IPS-15b (cell line): Measurements from ENCODE around the gene NPPB.

Experiments
- H3K27me3 ChIP-seq: one replicate; pipeline ENCODE4 v1.6.1; 2013; ENCODE audit warnings: low read length; ENCODE audit not compliant: control insufficient read depth, insufficient read depth
- H3K36me3 ChIP-seq: one replicate; pipeline ENCODE4 v1.6.1; 2013; ENCODE audit warnings: low read length; ENCODE audit not compliant: control insufficient read depth, insufficient read depth
- H3K4me1 ChIP-seq: one replicate; pipeline ENCODE4 v1.6.1; 2013; ENCODE audit warnings: mild to moderate bottlenecking, low read length; ENCODE audit not compliant: control insufficient read depth, insufficient read depth
- H3K4me3 ChIP-seq: one replicate; pipeline ENCODE4 v1.5.1; 2013; ENCODE audit warnings: low read depth, low read length
- H3K9ac ChIP-seq: one replicate; pipeline ENCODE4 v1.6.1; 2013; ENCODE audit warnings: low read depth, mild to moderate bottlenecking, low read length
- H3K9me3 ChIP-seq: one replicate; pipeline ENCODE4 v1.6.1; 2013; ENCODE audit warnings: mild to moderate bottlenecking, low read length; ENCODE audit not compliant: control insufficient read depth, insufficient read depth

The NPPB gene

DNA sequence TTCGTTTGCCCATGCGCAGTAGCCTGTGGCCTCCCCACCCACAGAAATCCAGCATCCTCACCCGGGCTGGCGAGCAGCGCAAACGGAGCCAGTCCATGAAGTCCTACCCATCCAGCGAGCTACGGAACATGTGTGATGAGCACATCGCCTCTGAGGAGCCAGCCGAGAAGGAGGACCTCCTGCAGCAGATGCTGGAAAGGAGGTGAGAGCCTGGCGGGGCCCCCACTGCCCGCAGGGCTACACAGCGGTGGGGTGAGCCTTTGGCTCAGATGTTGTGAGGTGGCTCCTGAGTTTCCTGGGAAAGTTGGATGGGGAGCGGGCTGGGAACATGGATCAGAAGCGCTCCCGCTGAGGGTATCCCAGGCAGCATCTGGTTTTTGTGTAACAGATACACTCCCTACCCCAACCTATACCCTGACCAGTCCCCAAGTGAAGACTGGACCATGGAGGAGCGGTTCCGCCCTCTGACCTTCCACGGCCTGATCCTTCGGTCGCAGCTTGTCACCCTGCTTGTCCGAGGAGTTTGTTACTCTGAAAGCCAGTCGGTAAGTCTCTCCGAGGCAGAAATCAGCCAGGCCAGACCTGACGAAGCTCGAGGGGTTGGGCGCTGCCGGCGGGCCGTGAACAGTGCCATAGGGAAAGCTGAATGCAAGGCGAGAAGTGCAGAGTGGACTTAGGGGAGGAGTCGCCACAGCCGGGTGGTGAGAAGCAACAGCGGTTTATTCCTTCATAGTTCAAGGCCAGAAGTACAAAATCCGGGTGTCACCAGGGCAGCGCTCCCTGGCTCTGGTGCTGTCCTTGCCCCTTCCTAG is 21.6 kb downstream of the NPPB start:
- Histone ChIP-seq H3K9ac (no peak overlapping the region), H3K4me3 (no peak overlapping the region), H3K27me3 (no peaks in the 10 kb centered on the region), H3K36me3 (peaks cover 79% of the 10 kb centered on the region), H3K4me1 (no peaks in the 10 kb centered on the region), H3K9me3 (no peaks in the 10 kb centered on the region)

DNA sequence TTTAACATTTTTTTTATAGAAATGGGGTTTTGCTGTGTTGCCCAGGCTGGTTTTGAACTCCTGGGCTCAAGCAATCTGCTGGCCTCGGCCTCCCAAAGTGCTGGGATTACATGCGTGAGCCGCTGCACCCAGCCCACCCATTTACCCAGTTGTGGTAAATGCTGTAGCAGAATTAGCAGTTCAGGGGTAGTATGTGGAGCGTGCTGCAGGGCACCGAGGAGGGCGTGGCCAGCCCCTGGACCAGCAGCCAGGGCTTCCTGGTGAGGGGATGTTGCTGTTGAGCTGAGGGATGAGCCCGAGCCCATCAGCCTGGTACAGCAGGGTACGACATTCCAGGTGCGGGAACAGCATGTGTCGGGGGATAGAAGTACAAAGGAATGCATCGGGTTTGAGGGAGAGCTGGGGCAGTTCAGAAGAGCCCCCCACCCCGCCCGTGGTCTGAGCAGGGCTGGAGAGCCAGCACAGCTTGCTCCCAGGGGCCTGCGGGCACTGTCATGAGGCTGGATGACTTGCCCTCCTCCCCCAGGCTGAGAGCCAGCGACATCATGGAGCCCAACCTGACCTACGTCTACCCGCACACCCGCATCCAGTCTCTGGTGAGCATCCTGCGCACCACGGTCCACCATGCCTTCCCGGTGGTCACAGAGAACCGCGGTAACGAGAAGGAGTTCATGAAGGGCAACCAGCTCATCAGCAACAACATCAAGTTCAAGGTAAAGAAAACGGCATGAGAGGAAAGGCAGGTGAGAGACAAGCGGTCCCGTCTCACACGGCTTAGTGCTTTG is 23.1 kb downstream of the NPPB start:
- Histone ChIP-seq H3K9me3 (no peaks in the 10 kb centered on the region), H3K27me3 (no peaks in the 10 kb centered on the region), H3K4me3 (no peak overlapping the region), H3K36me3 (peaks cover 68% of the 10 kb centered on the region), H3K9ac (no peak overlapping the region), H3K4me1 (no peaks in the 10 kb centered on the region)

DNA sequence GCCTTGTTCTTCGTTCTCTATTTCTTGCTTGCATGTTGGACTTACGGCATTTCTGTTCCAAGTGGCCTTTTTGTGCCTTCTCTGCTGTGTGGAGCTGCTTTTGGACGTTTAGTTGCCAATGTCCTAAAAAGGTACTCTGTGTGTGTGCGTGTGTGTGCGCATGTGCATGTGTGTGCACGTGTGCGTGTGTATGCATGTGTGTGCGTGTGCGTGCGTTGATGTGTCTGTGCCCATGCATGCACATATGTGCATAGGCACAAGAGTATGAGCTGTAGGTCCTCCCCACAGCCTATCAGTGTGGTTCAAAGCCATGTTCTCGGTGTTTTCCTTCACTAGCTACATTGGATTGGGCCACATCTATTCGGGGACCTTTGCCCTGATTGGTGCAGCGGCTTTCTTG is 24.8 kb downstream of the NPPB start:
- Histone ChIP-seq H3K9me3 (no peaks in the 10 kb centered on the region), H3K4me3 (no peak overlapping the region), H3K4me1 (no peaks in the 10 kb centered on the region), H3K27me3 (no peaks in the 10 kb centered on the region), H3K36me3 (peaks cover 68% of the 10 kb centered on the region), H3K9ac (no peak overlapping the region)

DNA sequence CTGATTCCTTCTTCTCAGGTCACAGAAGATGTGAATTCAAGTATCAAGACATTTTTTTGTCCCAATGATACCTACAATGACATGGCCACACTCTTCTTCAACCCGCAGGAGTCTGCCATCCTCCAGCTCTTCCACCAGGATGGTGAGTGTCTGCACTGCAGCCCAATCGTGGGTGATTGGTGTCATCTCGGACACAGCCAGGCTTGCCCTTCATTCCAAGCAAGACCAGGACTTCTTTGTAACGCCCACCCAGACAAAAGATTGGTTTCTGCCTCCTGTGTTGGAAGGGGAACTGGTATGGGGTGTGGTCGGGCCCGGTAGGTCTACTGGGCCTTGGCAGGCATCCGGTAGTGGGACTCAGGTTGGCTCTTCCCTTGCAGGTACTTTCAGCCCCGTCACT is 25.2 kb downstream of the NPPB start:
- no peaks in the 10 kb centered on the region for H3K9me3 ChIP-seq
- H3K4me1 ChIP-seq = no peaks in the 10 kb centered on the region
- peaks cover 72% of the 10 kb centered on the region for H3K36me3 ChIP-seq
- H3K27me3 ChIP-seq = no peaks in the 10 kb centered on the region
- H3K4me3 ChIP-seq = no peak overlapping the region
- H3K9ac ChIP-seq = no peak overlapping the region

DNA sequence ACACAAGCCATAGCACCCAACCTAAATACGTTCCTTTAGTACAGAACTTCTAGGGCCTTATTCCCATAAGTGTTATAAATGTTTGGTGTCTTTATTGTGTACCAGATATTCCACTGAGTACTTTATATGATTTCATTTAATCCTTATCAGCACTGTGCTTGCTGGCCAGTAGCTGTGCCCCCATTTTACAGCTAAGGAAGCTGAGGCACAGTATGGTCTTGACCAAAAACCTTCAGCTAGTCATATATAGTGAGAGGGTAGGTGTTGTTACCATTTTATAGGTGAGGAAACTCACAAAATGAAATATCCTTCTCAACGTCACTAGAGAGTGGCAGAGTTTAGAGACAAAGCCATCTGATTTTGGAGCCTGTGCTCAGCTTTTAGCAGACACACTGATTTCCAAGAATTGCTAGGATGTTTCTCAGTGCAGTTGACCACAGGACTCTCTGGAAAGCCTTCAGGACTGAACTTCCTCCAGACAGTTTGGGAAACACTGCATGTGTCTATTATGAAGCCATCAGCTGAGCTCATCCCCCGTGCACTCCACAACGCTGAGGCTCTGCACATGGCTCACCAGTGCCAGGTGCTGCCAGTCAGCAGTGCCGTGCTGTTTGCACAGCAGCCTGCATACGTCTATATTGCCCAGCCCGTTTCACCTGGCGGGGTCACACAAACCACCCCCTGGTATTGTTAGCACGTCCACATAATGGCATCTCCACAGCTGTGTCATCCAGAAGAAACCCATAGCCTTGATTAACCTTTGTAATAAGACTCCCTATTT is 26.6 kb downstream of the NPPB start:
- H3K27me3 ChIP-seq = no peaks in the 10 kb centered on the region
- H3K4me1 ChIP-seq = no peaks in the 10 kb centered on the region
- H3K9ac ChIP-seq = no peak overlapping the region
- H3K36me3 ChIP-seq = peaks cover 62% of the 10 kb centered on the region
- H3K9me3 ChIP-seq = no peaks in the 10 kb centered on the region
- no peak overlapping the region for H3K4me3 ChIP-seq

DNA sequence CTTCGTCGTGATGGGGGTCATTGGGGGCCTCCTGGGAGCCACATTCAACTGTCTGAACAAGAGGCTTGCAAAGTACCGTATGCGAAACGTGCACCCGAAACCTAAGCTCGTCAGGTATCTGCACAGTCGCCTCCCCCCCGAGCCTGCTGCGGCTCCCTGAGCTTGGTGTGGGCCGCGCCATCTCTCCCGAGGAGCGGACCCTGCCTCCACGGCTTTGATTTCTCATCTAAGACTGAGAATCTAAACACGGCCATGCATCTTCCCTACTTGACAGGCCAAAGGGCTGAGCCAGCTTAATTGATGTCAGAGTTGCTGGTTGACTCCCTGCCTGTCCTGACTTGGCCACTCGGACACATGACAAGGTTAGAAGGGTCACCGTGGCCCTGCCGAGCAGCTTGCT is 30.2 kb downstream of the NPPB start:
- H3K9me3 ChIP-seq = no peaks in the 10 kb centered on the region
- no peaks in the 10 kb centered on the region for H3K27me3 ChIP-seq
- H3K4me1 ChIP-seq = no peaks in the 10 kb centered on the region
- H3K36me3 ChIP-seq = peaks cover 42% of the 10 kb centered on the region
- H3K4me3 ChIP-seq = no peak overlapping the region
- no peak overlapping the region for H3K9ac ChIP-seq

DNA sequence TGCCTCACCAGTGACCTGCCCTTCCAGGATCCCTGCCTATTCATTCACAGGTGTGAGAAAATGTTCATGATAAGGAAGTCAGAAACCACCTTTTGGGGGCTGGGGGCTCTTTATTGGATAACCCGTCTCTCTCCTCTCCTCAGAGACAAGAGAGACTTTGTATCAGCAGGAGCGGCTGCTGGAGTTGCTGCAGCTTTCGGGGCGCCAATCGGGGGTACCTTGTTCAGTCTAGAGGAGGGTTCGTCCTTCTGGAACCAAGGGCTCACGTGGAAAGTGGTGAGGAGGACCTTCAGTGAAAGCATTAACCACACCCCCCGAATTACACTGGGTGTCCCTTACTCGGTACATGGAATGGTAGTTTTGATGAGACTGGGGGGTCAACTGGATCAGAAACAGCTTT is 31.8 kb downstream of the NPPB start:
- no peak overlapping the region for H3K4me3 ChIP-seq
- H3K9ac ChIP-seq = no peak overlapping the region
- H3K9me3 ChIP-seq = no peaks in the 10 kb centered on the region
- H3K36me3 ChIP-seq = peaks cover 33% of the 10 kb centered on the region
- H3K27me3 ChIP-seq = no peaks in the 10 kb centered on the region
- H3K4me1 ChIP-seq = no peaks in the 10 kb centered on the region

DNA sequence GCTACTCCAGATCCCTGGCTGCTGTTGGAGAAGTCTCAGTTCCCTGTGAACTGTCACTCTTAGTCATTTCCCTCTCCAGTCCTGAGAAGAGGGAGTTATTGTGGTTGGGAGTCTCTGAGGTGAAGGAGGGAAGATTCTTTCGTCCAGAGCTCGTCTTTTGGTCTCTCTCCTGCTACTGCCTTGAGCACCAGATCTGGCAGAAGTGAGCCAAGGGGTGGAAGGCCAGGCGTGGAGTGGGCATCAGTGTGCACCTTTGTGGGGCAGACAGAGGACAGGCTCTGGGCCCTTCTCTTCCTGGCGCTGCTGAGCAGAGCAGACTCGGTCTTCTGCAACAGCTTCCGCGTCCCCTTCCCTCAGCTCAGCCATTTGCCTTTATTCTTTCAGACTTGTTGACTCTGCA is 33.6 kb downstream of the NPPB start:
- no peaks in the 10 kb centered on the region for H3K9me3 ChIP-seq
- no peak overlapping the region for H3K4me3 ChIP-seq
- no peaks in the 10 kb centered on the region for H3K4me1 ChIP-seq
- H3K36me3 ChIP-seq = peaks cover 31% of the 10 kb centered on the region
- H3K9ac ChIP-seq = no peak overlapping the region
- H3K27me3 ChIP-seq = no peaks in the 10 kb centered on the region

DNA sequence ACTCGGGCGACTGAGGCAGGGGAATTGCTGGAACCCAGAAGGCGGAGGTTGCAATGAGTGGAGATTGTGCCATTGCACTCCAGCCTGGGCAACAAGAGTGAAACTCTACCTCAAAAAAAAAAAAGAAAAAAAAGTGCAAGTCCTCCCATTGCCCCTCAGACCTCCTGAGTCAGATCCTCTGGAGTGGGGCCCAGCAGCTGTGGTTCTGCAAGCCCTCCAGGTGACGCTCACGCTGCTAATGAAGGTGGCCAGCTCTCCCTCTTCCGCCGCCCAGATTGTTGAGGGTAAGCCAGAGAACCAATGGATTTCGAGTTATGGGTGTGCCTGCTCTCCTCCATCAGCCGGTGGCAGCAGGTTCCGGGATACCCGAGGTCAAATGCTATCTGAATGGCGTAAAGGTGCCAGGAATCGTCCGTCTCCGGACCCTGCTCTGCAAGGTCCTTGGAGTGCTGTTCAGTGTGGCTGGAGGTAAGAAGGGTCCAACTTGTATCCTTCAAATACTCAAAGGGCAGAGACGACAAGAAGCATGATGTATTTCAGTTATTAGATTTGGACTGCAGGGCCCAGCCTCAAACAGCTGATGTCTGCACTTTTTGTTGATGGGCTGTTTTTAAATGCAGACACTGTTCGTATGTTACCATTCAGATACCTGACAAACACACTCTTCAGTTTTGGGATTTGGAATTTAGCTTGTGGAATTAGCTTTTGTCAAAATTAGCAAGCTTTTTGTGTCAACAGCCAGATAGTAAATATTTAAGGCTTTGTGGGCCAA is 35.2 kb downstream of the NPPB start:
- Histone ChIP-seq H3K27me3 (no peaks in the 10 kb centered on the region), H3K9ac (no peak overlapping the region), H3K4me3 (no peak overlapping the region), H3K4me1 (no peaks in the 10 kb centered on the region), H3K9me3 (no peaks in the 10 kb centered on the region), H3K36me3 (peaks cover 16% of the 10 kb centered on the region)

DNA sequence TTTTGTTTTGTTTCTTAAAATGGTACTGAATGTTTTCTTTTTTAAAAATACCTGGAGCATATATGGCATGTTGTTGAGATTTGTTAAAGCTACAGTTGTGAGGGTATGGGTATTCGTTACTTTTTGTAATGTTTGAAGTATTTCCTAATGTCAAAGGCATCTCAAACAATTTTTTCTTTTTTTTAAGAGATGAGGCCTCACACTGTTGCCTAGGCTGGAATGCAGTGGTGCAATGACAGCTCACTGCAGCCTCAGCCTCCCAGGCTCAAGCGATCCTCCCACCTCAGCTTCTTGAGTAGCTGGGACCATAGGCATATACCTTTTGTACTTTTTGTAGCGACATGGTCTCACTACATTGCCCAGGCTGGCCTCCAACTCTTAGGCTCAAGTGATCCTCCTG is 36.7 kb downstream of the NPPB start:
- H3K27me3 ChIP-seq = no peaks in the 10 kb centered on the region
- no peak overlapping the region for H3K4me3 ChIP-seq
- H3K36me3 ChIP-seq = peaks cover 16% of the 10 kb centered on the region

DNA sequence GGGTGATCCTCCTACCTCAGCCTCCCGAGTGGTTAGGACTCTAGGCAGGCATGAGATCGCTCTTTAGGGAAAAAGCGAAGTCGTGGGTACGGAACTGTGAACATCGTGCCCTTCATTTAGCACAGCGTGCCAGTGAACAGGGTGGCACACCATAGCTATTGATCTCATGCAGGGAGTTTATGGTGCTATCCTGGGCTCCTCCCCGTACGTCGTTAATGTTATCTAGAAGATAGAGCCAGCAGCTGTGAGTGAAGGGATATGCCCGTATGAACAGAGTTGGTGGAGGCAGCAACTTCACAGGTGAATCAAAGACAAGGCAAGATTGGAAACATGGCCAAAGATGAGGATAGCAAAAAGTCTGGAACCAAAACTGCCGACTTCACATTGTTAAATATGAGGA is 41.6 kb downstream of the NPPB start:
- Histone ChIP-seq H3K36me3 (peaks cover 15% of the 10 kb centered on the region), H3K9ac (no peak overlapping the region), H3K4me1 (no peaks in the 10 kb centered on the region), H3K9me3 (no peaks in the 10 kb centered on the region), H3K27me3 (no peaks in the 10 kb centered on the region), H3K4me3 (no peak overlapping the region)

More for the DNA sequence above, 36.7 kb downstream of the NPPB start:
- Histone ChIP-seq H3K9ac (no peak overlapping the region), H3K4me1 (no peaks in the 10 kb centered on the region), H3K9me3 (no peaks in the 10 kb centered on the region)
